Transverse colon (tissue), 4 donors: ENCODE data around the gene HVCN1. TPM values are rescaled to one million over a fixed set of nuclear protein-coding genes. Genes with fewer than 3 reads are reported as not detected.

Source experiments
- DNase-seq: peaks from one replicate; pipeline ENCODE4 v3.0.0-alpha.2; 2019
- H3K27ac ChIP-seq, 4 donors: fragments of 200-600 bp; sonication (generic); 2 replicates each; pipeline ENCODE4 v1.5.1; 2016 to 2018; ENCODE audit warnings: inconsistent platforms in 4 of 4
- H3K27me3 ChIP-seq: fragments of 200-600 bp; sonication (generic); 2 replicates; pipeline ENCODE4 v1.5.1; 2017; ENCODE audit warnings: inconsistent platforms
- H3K36me3 ChIP-seq, 4 donors: fragments of 200-600 bp; sonication (generic); 2 replicates each; pipeline ENCODE4 v1.5.1; 2017 to 2019; ENCODE audit warnings: inconsistent platforms in 4 of 4
- H3K4me1 ChIP-seq, 4 donors: fragments of 200-600 bp; sonication (generic); 2 replicates each; pipeline ENCODE4 v1.5.1; 2017 to 2020; ENCODE audit warnings: inconsistent platforms in 4 of 4
- H3K4me3 ChIP-seq, 4 donors: fragments of 200-600 bp; sonication (generic); 1 replicate in 1 of 4; 2 replicates in 3 of 4; pipeline versions ENCODE4 v1.5.1 to v1.6.1; 2017 to 2019; ENCODE audit warnings: inconsistent platforms in 4 of 4
- H3K9me3 ChIP-seq, 2 donors: fragments of 200-600 bp; sonication (generic); 2 replicates each; pipeline ENCODE4 v1.5.1; 2017 to 2019; ENCODE audit warnings: inconsistent platforms in 2 of 2
- CTCF ChIP-seq, 5 experiments: fragments of 200-600 bp in 3 of 5; fragments of 450-650 bp in 2 of 5; sonication (generic) in 3 of 5; IDR thresholded peaks; 1 replicate in 2 of 5; 2 replicates in 3 of 5; pipeline ENCODE4 v1.5.1; 2016 to 2017; ENCODE audit warnings: antibody characterized with exemption in 5 of 5, inconsistent platforms in 3 of 5, mild to moderate bottlenecking in 2 of 5, moderate library complexity in 1 of 5
- EP300 ChIP-seq: sonication (generic); formaldehyde crosslinking; IDR thresholded peaks from one replicate; pipeline ENCODE4 v1.6.1; 2017; ENCODE audit warnings: antibody characterized with exemption, low read depth
- POLR2A ChIP-seq: fragments of 450-650 bp; IDR thresholded peaks from one replicate; pipeline ENCODE4 v1.6.1; 2016; ENCODE audit warnings: antibody characterized with exemption, mild to moderate bottlenecking, moderate library complexity
- POLR2AphosphoS5 ChIP-seq, 3 donors: sonication (generic); formaldehyde crosslinking; IDR thresholded peaks; one replicate each; pipeline ENCODE4 v1.6.1; 2016; ENCODE audit warnings: antibody characterized with exemption in 3 of 3
- WGBS, 2 donors: methylation state at CpG; one replicate each; pipeline ENCODE4 v1.1.5; 2018; ENCODE audit warnings: low coverage in 1 of 2; 5-methylcytosine and 5-hydroxymethylcytosine counted together
- in situ Hi-C, 4 donors: fragments of 200-750 bp; cut with MboI; loops; one replicate each; pipeline versions ENCODE4 v1.15.0 to v1.15.1; 2017; ENCODE audit warnings: low sequenced_read_pairs in 3 of 4, low pct_ligation_motif_present in 1 of 4, low pct_unique_long_range_greater_than_20kb in 1 of 4
- intact Hi-C: fragments of 100-400 bp; cut with DNase I; formaldehyde crosslinking; loops from one replicate; pipeline ENCODE4 v1.15.1; 2023; ENCODE audit warnings: low total_unique reads
- total RNA-seq, 4 donors: library from RNA; depleted of rRNA; stranded (reverse); fragments of >200 nt; gene quantifications; one replicate each; pipeline ENCODE4 v1.1.0, GENCODE V29; 2016

HVCN1 gene
- total RNA-seq, 4 donors from 2014 or later: 3.4 to 7.9 (median 7.3) TPM; not detected in 1

- H3K4me1 ChIP-seq: peaks cover 0 to 3% (median 0%) of the 10 kb centered on the region in 4 donors
- no peak overlapping the region for H3K4me3 ChIP-seq
- no peaks in the 10 kb centered on the region for H3K9me3 ChIP-seq
- no peak overlapping the region for H3K27ac ChIP-seq
- in situ Hi-C loops: loop anchor here in 2 of 4 donors (25.0 kb wide), 2 partner anchors 116 to 209 kb away; partner anchors contain the start of genes CCDC63 (in 1 of the 2), RAD9B (in 1 of the 2) and VPS29 (in 1 of the 2)
- no peak for DNase-seq
- peaks cover 0 to 68% (median 28%) of the 10 kb centered on the region in 4 donors for H3K36me3 ChIP-seq
- TF ChIP-seq POLR2A: no peak
- no peak for TF ChIP-seq EP300
- TF ChIP-seq CTCF (IDR thresholded peaks at IDR 0.05): no peak
- no peak for TF ChIP-seq POLR2AphosphoS5 (IDR thresholded peaks at IDR 0.05)
- no peaks in the 10 kb centered on the region for H3K27me3 ChIP-seq
- intact Hi-C loops: no loop called here
Measured at GRCh38 chr12:110721570-110721969, 32.7 kb upstream of the HVCN1 start.

GRCh38 chr12:110720516-110720915 lies 31.6 kb upstream of the HVCN1 start:
- intact Hi-C loops (no loop called here), in situ Hi-C loops (loop anchor here in 2 of 4 donors (25.0 kb wide), 2 partner anchors 117 to 208 kb away; partner anchors contain the start of genes CCDC63 (in 1 of the 2), RAD9B (in 1 of the 2) and VPS29 (in 1 of the 2))
- H3K9me3 ChIP-seq: no peaks in the 10 kb centered on the region
- no peak overlapping the region for H3K4me3 ChIP-seq
- TF ChIP-seq CTCF (IDR thresholded peaks at IDR 0.05): no peak
- no peak for TF ChIP-seq POLR2AphosphoS5 (IDR thresholded peaks at IDR 0.05)
- TF ChIP-seq EP300: no peak
- TF ChIP-seq POLR2A: no peak
- H3K4me1 ChIP-seq: no peaks in the 10 kb centered on the region
- no peaks in the 10 kb centered on the region for H3K27me3 ChIP-seq
- no peak for DNase-seq
- H3K36me3 ChIP-seq: peaks cover 0 to 60% (median 27%) of the 10 kb centered on the region in 4 donors
- no peak overlapping the region for H3K27ac ChIP-seq

- intact Hi-C loops: no loop called here
- no peaks in the 10 kb centered on the region for H3K27me3 ChIP-seq
- H3K9me3 ChIP-seq: no peaks in the 10 kb centered on the region
- no peak for DNase-seq
- no peak overlapping the region for H3K27ac ChIP-seq
- in situ Hi-C loops: loop anchor here in 2 of 4 donors (25.0 kb wide), 2 partner anchors 119 to 206 kb away; partner anchors contain the start of genes CCDC63 (in 1 of the 2), RAD9B (in 1 of the 2) and VPS29 (in 1 of the 2)
- TF ChIP-seq POLR2AphosphoS5 (IDR thresholded peaks at IDR 0.05) (peak in 1 of 3 donors; percentile 23), POLR2A (no peak)
- no peak overlapping the region for H3K4me3 ChIP-seq
- peaks cover 0 to 47% (median 21%) of the 10 kb centered on the region in 4 donors for H3K36me3 ChIP-seq
- H3K4me1 ChIP-seq: no peaks in the 10 kb centered on the region
- WGBS, 2 donors: 76 to 83% methylated on average over 1 to 7 of the region's 7 CpGs
Measured at GRCh38 chr12:110718222-110718908, 29.4 kb upstream of the HVCN1 start.

GRCh38 chr12:110717037-110717436 lies 28.1 kb upstream of the HVCN1 start:
- no peaks in the 10 kb centered on the region for H3K9me3 ChIP-seq
- H3K36me3 ChIP-seq: peaks cover 0 to 35% (median 15%) of the 10 kb centered on the region in 4 donors
- intact Hi-C loops (no loop called here), in situ Hi-C loops (loop anchor here in 2 of 4 donors (25.0 kb wide), 2 partner anchors 120 to 205 kb away; partner anchors contain the start of genes CCDC63 (in 1 of the 2), RAD9B (in 1 of the 2) and VPS29 (in 1 of the 2))
- H3K4me1 ChIP-seq: no peaks in the 10 kb centered on the region
- no peak for DNase-seq
- no peaks in the 10 kb centered on the region for H3K27me3 ChIP-seq
- WGBS, 2 donors: 86 to 100% methylated on average over 1 to 3 of the region's 3 CpGs
- no peak overlapping the region for H3K4me3 ChIP-seq
- H3K27ac ChIP-seq: no peak overlapping the region
- TF ChIP-seq POLR2AphosphoS5 (IDR thresholded peaks at IDR 0.05) (no peak), EP300 (no peak), POLR2A (no peak), CTCF (IDR thresholded peaks at IDR 0.05) (no peak)
